Stimulated activated CD8-positive, alpha-beta memory T cell treated with anti-CD3 and anti-CD28 coated beads, Interleukin-7, amount 100 ng/mL, for 4 hours (primary cell): ENCODE results near the gene DGCR8.

Experiments
- DNase-seq, 2 donors: peaks; one replicate each; pipeline ENCODE4 v3.0.0-alpha.2; 2020; ENCODE audit warnings: low read depth in 2 of 2

Gene DGCR8

DNA sequence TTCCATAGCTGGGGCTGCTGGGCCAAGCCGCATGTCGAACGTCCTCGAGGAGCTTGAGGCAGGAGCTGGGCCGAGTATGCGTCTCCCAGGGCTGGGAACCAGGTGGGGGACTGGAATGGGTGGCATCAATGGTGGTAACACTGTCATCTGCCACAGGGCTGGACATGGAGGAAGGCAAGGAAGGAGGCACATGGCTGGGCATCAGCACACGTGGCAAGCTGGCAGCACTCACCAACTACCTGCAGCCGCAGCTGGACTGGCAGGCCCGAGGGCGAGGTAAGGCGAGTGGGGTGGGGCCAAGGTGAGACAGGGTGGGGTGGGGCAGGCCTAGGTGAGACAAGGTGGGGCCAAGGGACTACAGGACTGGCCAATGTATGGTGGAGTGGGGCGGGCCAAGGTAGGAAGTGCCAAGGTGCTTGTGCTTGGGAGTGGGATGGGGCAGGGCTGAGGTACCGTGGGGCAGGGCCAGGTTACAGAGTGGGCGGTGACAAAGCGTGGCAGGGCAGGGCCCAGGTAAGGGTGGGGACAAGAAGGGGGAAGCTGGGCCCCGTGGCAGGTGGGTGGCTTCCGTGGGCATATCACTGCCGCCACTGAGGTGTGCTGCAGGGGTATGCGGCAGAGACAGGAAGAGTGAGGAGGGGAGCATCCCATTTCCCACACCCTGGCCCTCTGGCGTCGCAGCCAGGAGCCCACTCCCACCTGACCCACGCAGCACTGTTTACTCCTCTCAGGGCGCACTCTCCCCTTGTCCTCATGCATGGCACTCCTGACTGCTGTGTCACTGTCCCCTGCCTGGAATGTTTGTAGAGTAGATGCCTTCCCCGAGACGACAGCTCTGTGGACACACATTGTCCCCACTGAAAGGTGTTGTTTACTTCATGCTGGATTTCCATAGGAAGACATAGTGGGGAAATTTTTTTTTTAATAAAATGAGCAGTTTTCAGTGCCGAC is 27.5 kb upstream of the DGCR8 start:
- DNase-seq, result no peak

DNA sequence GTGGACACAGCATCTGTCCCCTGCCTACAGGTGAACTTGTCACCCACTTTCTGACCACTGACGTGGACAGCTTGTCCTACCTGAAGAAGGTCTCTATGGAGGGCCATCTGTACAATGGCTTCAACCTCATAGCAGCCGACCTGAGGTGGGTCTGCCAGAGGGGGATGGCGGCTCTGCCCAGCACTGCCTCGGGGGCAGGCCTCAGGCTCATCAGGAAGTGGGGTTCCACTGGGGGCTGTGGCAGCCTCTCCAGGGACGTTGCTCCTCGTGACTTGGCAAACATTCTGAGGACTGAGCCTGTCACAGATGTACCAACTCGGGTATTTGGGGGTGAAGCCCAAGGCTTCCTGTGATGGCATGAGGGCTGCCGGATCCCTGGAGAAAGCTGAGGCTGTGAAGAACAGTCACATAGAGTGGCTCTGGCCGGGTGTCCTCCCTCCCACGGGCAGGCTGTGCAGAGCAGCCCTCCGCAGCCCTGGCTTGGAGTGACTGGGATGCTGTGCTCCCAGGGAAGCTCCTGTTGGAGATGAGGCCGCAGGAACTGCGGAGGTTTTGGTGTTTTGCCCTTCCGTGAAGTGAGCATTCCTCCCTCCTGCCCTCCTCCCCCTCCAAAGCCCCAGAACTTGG is 26.5 kb upstream of the DGCR8 start:
- DNase-seq, result no peak

- DNase-seq, result no peak
These were observed 26.0 kb upstream of the DGCR8 start for GRCh38 chr22:20054034-20054427.

- DNase-seq, result no peak
These were observed 25.6 kb upstream of the DGCR8 start for GRCh38 chr22:20054485-20054884.

DNA sequence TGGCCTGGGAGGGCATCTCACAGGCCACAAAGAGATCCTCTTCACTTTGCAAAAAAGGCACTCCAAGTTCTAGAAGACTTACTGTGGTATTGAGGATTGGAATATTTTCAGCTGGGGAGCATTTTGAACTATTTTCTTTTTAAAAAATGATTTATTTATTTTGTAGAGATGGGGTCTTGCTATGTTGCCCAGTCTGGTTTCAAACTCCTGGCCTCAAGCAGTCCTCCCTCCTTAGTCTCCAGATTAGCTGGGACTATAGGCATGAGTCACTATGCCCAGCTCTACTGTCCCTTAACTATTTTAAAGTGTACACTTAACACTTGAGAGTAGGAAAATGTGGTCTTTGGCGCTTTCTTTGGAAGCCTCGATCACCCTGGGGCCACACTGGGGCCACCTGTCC is 24.9 kb upstream of the DGCR8 start:
- no peak for DNase-seq

DNA sequence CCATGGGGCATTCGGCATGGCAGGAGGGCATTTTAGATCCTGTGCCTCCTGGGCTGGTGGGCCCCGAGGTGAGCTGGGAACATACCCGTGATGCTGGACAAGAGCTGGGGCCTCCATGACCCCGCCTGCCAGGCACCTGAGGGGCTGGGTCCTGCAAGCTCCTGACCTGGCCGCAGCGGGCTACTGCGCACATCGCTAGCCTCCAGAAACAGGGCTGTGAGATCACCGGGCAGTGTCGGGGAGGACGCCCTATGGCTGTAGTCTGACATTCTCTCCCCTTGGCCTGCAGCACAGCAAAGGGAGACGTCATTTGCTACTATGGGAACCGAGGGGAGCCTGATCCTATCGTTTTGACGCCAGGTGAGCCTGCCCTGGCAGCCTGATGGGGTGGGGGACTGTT is 24.4 kb upstream of the DGCR8 start:
- no peak for DNase-seq

DNA sequence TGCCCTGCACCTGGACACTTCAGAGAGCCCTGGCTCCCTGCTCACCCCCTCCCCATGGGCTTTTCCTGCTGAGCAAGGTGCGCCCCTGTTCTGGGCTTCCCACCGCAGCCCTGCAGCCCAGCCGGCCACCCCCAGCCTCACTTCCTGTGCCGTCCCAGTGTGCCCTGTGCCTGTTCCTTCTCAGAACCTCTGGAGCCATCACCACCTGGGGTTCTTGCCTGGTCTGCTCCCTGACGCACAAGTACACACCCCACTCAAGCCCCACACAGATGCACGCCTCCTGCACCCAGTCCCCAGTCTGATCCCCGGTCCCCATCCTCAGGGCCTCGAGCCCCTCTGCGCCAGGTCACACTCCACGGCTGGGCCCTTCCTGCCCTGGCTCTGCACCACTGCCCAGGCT is 23.9 kb upstream of the DGCR8 start:
- DNase-seq, result no peak

GRCh38 chr22:20056696-20057386 is 23.2 kb upstream of the DGCR8 start:
- no peak for DNase-seq

GRCh38 chr22:20057596-20058268 is 22.3 kb upstream of the DGCR8 start:
- DNase-seq, result no peak

DNA sequence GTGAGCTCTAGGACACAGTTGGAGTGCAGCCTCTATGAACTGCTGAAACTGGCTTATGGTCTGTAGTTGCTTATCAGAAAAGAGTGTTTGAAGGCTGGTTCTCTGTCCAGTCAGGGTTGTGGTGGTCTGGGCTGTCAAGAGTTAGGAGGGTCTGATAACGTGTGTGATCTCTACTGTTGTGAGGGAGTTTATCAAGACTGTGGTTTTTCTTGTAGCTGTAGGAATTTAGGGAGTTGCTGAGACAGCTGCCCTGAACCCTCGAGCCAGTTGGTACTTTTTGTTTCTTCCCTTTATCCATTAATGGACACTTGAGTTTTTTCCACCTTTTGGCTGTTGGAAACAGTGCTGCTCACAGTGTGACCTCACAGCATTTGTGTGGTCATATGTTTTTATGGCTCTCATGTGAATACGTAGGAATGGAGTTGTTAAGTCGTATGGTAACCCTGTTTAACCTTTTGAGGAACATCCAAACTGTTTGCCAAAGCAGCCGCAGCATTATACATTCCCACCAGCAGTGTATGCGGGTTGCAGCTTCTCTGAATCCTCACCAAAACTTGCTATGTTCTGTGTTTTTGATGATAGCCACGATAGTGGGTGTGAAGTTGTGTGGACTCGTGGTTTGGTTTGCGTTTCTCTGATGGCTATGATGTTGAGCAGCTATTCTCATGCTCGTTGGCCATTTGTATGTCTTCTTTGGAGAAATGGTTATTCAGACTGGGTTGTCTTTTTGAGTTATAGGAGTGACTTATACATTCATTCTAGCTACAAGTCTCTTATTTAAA is 20.9 kb upstream of the DGCR8 start:
- no peak for DNase-seq

DNA sequence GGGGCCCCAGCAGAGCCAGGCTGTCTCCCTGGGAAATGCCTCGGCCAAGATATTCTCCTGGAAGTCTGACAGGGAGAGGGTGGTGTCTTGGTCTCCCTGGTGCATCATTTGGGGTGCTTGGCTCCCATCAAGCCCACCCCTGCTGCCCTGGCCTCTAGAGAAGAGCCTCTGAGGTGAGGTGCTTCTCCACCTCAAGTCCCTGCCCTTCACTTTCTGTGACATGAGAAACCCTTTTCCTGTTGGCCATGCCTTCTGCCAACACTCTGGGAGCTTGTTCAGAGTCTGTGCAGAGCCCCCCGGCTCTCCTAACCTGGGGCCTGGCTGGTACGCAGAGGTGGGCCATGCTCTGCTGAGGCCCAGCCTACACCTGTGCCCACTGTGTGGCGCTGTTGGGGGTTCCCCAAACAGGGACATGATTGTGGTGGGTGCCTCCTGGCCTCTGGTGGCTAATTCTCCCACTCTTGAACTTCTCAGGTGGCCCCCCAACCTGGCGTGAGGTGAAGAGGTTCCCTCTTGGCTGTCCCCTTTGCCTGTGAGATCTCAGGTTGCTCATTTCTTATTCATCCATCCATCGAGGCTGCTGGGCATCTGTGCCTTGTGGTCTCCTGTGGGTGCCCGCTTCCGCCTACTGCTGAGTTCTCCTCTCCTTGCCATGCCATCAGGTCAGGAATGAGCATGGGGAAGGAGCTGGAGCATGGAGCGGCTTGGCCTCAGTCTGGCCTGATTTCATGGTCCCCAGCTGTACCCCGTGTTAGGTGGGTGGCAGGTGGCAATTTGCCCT is 19.2 kb upstream of the DGCR8 start:
- no peak for DNase-seq

DNA sequence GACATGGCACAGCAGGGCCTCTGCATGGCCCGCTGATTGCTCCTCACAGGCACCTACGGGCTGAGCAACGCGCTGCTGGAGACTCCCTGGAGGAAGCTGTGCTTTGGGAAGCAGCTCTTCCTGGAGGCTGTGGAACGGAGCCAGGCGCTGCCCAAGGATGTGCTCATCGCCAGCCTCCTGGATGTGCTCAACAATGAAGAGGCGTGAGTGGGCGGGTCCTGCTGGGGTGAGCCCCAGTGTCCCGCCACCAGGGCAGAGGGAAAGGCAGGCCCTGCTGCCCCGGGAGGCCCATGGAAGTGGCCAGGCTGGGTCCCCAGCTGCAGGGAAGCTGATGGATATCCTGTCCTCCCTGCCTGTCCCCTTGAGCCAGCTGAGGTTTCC is 18.6 kb upstream of the DGCR8 start:
- DNase-seq, result no peak

- no peak for DNase-seq
These were observed 17.8 kb upstream of the DGCR8 start for GRCh38 chr22:20062043-20062765.

GRCh38 chr22:20062766-20063083 is 17.3 kb upstream of the DGCR8 start:
- DNase-seq, result no peak

- DNase-seq, result no peak
These were observed 16.5 kb upstream of the DGCR8 start for GRCh38 chr22:20063271-20064139.

GRCh38 chr22:20064140-20064480 is 15.9 kb upstream of the DGCR8 start:
- DNase-seq, result no peak

DNA sequence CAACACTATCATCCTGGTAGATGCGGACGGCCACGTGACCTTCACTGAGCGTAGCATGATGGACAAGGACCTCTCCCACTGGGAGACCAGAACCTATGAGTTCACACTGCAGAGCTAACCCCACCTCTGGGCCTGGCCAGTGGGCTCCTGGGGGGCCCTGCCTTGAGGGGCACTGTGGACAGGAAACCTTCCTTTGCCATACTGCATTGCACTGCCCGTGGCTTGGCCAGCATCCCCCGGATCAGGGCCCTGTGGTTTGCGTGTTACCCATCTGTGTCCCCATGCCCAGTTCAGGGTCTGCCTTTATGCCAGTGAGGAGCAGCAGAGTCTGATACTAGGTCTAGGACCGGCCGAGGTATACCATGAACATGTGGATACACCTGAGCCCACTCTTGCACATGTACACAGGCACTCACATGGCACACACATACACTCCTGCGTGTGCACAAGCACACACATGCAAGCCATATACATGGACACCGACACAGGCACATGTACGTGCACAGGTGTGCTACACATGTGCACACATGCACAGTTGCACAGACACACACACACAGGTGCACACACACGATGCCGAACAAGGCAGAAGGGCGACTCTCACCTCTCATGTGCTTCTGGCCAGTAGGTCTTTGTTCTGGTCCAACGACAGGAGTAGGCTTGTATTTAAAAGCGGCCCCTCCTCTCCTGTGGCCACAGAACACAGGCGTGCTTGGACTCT is 15.3 kb upstream of the DGCR8 start:
- no peak for DNase-seq

DNA sequence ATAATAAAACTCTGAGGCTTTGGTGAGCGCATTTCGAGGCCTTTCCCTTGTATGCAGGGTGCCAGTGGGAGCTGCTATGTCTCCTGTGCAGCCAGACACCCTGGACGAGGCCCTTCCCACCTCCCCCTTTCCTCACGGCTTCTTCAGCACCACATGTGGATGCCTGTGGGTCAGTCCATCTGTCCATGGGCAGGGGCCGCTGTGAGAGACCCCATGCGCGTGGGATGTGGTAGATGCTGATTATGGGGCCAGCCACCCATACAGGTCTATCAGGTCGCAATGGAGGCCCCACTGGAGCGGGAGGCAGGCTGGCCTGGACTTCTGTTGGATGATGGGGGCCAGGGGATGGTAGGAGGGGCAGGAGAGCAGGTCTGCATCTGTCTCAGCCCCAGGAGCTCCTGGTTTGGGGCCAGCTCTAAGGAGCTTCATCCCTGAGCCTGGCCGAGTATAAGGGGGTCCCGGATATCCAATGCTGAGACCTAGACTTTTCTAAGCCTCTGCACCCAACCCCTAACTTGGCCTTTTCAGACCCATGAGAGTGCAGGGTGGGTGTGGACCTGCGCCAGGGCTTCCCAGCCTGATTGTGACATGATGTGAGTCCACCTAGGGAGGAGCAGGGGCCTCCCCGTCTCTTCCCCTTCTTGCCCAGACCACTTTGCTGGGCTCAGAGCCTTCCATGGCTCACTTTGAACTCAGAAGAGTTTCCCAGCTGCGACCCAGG is 14.0 kb upstream of the DGCR8 start:
- no peak for DNase-seq
